ENCODE measurements around the gene DPM1.

Gene DPM1

DNA sequence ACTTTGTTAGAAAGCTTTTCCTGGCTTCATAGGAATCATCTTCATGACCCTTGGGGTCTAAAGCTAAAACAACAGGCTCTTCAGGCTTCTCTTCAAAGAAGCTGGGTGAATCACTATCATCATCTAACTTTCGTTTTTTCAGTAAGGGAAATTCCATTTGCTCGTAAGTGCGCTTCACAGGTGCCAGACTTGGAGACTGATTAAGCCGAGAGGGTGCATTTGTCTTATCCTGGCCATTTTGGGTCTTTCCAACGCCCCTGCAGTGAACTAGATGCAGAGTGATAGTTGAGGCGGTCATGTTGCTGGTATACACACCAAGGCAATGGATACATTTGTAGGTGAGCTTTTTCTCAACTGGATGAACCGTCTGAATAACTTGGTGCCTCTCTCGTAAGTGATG lies 65.9 kb downstream of the DPM1 start:
- no peak for DNase-seq

- DNase-seq = no peak
Measured at GRCh38 chr20:50891138-50891537, 67.2 kb downstream of the DPM1 start.

DNA sequence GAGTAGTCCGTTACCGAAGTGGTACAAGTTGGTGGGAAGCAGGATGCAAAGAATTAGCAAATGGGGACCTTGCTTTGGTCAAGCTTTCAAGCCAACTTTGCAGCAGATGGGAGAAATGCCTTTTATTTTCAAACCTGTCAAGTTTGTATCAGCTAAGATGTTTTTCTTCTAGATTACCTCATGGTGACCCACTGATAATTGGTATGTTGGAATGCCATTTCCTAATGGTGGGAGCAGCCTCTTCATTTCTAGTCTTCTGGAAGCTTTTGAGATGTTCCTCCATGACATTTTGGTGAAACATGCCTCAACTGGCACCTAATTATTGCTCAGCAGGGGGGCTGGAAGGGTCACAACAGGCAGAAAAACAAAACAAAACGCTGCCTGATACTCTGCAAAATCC lies 70.8 kb downstream of the DPM1 start:
- no peak for DNase-seq

DNA sequence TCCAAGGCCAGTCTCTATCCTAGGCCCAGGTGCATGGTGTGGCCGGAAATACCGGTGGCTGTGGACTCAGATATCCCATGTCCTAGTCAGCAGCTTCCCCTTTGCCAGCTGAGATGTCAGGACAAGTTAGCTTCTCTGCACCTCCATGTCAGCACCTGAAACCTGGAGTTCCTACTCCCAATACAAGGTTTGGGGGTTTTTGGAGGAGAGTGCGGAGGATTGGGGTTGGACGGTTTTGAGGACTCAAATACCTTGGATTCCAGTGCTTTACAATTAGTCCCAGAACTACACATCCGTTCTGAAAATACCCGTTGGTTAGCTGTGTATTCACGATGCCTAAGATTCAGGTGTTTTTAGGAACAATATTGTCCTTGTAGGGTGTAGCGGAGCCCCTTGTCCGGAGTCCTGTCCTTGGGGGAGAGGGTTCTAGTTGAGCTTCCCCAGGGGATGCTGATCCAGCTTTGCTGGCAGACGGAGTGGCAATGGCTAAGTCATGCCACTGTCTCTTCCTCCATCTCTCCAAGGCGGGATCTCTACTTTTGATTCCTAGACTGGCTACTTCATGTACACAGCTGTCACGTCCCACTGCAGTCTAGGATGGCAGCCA lies 72.0 kb downstream of the DPM1 start:
- no peak for DNase-seq

DNA sequence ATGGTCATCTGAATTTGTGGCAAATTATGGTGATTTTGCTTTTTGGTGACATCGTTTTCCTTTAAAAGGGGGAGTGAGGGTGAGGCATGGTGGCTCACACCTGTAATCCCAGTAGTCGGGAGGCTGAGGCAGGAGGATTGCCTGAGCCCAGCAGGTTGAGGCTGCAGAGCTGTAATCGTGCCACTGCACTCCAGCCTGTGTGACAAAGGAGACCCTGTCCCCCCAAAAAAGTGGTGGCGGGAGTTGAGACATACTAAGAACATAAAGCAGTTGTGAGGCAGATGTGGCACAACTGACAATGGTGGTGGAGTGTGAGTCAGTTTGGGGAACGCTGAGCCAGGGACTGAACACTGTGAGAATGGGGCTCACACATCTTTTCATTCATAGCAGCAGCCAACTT lies 72.6 kb downstream of the DPM1 start:
- no peak for DNase-seq

DNA sequence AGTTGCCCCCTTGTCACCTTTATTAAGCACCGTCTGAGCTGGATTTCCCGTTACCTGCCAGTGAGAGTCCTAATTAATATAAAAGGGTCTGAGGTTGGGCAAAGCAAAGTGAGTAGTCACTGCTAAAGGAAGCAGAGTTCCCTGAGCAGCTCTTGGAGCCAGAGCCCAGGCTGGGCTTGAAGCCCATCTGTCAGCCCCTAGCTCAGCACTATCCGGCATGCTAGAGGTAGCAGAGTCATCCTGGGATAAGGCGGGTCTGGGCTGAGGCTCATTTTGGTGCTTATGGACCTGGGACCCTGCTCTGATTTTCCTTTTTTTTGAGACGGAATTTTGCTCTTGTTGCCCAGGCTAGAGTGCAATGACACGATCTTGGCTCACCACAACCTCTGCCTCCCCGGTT lies 73.3 kb downstream of the DPM1 start:
- DNase-seq = no peak
